GOT3 (cell line): ENCODE measurements around the gene SRRT.
"Not testable (repeated sequence)": the region's sequence is repeated elsewhere in the genome, so short reads cannot be mapped to it uniquely, and the experiment has no call there.

Source experiments
- DNase-seq: peaks from one replicate; lab custom pipeline; 2025; ENCODE audit warnings: mixed read lengths; lab: John Stamatoyannopoulos, UW

SRRT gene

DNA sequence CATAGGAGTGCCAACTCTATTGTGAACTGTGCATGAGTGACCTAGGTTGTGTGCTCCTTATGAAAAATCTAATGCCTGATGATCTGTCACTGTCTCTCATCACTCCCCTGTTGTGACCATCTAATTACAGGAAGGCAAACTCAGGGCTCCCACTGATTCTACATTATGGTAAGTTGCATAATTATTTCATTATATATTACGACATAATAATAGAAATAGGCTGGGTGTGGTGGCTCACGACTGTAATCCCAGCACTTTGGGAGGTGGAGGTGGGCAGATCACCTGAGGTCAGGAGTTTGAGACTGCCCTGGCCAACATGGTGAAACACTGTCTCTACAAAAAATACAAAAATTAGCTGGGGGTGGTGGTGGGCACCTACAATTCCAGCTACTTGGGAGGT lies 60.5 kb downstream of the SRRT start:
- DNase-seq = not testable (repeated sequence)

DNA sequence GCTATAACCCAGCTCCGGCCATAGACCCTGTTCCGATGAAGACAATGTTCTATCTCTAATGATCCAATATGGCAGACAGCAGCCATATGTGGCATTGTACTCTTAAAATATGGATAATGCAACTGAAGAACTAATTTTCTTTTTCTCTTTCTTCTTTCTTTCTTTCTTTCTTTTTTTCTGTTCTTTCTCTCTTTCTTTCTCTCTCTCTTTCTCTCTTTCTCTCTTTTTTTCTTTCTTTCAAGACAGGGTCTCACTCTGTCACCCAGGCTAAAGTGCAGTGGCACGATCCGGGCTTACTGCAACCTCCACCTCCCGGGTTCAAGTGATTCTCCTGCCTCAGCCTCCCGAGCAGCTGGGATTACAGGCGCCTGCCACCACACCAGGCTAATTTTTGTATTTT lies 61.3 kb downstream of the SRRT start:
- not testable (repeated sequence) for DNase-seq
